Measurements from ENCODE around the gene CARD6.

GRCh38 chr5:40904994-40905306 lies 63.8 kb downstream of the CARD6 start:
- TF ChIP-seq POLR2AphosphoS5 (IDR thresholded peaks at IDR 0.05) (no peak), CTCF (IDR thresholded peaks at IDR 0.05 in 8 of 11, conservative IDR thresholded peaks at IDR 0.05 in 3 of 11) (no peak), POLR2A (IDR thresholded peaks at IDR 0.05) (no peak)

Data from spleen (tissue), 7 donors.